Activated CD8-positive, alpha-beta memory T cell treated with anti-CD3 and anti-CD28 coated beads for 36 hours (primary cell): ENCODE data around the gene CXXC1. TPM values are rescaled to one million over a fixed set of nuclear protein-coding genes. Genes with fewer than 3 reads are reported as not detected.

Experiments
- total RNA-seq, 2 experiments: library from RNA; stranded (reverse); gene quantifications; one replicate each; pipeline ENCODE4 v1.2.3, GENCODE V29; 2021

The CXXC1 gene
- total RNA-seq, 2 experiments from 2014 or later = 100 to 109 TPM

Other genes starting within 250 kb of the CXXC1 start
- gene MYO5B, start 92.5 kb downstream of the CXXC1 start, total RNA-seq = not detected
- gene CFAP53, start 21.2 kb downstream of the CXXC1 start, total RNA-seq = under 1 TPM; 0.25 to 0.36 TPM
- gene MBD1, start 6.2 kb downstream of the CXXC1 start, total RNA-seq = 10 to 100 TPM; 84.5 to 85.3 TPM
- gene SKA1, start 87.4 kb upstream of the CXXC1 start, total RNA-seq = 10 to 100 TPM; 31.5 to 32.1 TPM